Caco-2 (cell line): ENCODE measurements around the gene SBF2. TPM values are rescaled to one million over a fixed set of nuclear protein-coding genes. Genes with fewer than 3 reads are reported as not detected.

Experiments used
- BruUV-seq: library from RNA; stranded (reverse); fragments of 400-500 nt; replicated peaks from 2 replicates; lab custom pipeline; 2021; lab: Mats Ljungman, UMichigan
- CTCF ChIA-PET: fragments of 300-600 bp; sonication (Branson Sonifier 250); formaldehyde crosslinking; loops from one replicate; lab custom pipeline; 2022; ENCODE audit warnings: antibody characterized with exemption; lab: Charles Lee
- POLR2A ChIA-PET: fragments of 300-600 bp; sonication (Branson Sonifier 250); formaldehyde crosslinking; loops from one replicate; lab custom pipeline; 2022; ENCODE audit warnings: antibody characterized with exemption; lab: Charles Lee
- DNase-seq, 2 experiments: peaks; one replicate each; pipeline versions ENCODE4 v3.0.0 to v3.0.0-alpha.2; 2020 to 2022
- H3K27me3 ChIP-seq: replicated peaks from 2 replicates; pipeline ENCODE4 v1.6.0; 2011; ENCODE audit warnings: low read length; ENCODE audit not compliant: control insufficient read depth, insufficient read depth
- H3K36me3 ChIP-seq: 2 replicates; pipeline ENCODE4 v1.5.1; 2011; ENCODE audit warnings: low read length; ENCODE audit not compliant: control insufficient read depth, insufficient read depth
- H3K4me1 ChIP-seq: fragments of 250-450 bp; sonication (Bioruptor Pico); 2 replicates; pipeline ENCODE4 v1.5.1; 2020; ENCODE audit warnings: mild to moderate bottlenecking
- H3K4me3 ChIP-seq: 2 replicates; pipeline ENCODE4 v1.5.1; 2011; ENCODE audit warnings: low read depth, mild to moderate bottlenecking, control low read depth, low read length
- H3K9me3 ChIP-seq: fragments of 250-450 bp; sonication (Bioruptor Pico); 2 replicates; pipeline ENCODE4 v1.5.1; 2020; ENCODE audit warnings: mild to moderate bottlenecking, moderate library complexity
- H3K27ac Mint-ChIP-seq: one replicate; pipeline ENCODE4 v1.8.0; 2022; ENCODE audit warnings: mixed read lengths; ENCODE audit not compliant: unreplicated experiment
- H3K27me3 Mint-ChIP-seq: one replicate; pipeline ENCODE4 v1.8.0; 2022; ENCODE audit warnings: mixed read lengths; ENCODE audit not compliant: insufficient read depth, unreplicated experiment
- H3K36me3 Mint-ChIP-seq: one replicate; pipeline ENCODE4 v1.8.0; 2022; ENCODE audit warnings: mild to moderate bottlenecking, mixed read lengths; ENCODE audit not compliant: insufficient read depth, unreplicated experiment
- H3K4me1 Mint-ChIP-seq: one replicate; pipeline ENCODE4 v1.8.0; 2022; ENCODE audit warnings: low read depth, mixed read lengths; ENCODE audit not compliant: unreplicated experiment
- H3K4me3 Mint-ChIP-seq: one replicate; pipeline ENCODE4 v1.8.0; 2022; ENCODE audit warnings: mild to moderate bottlenecking, moderate library complexity, mixed read lengths; ENCODE audit not compliant: unreplicated experiment
- H3K9me3 Mint-ChIP-seq: one replicate; pipeline ENCODE4 v1.8.0; 2022; ENCODE audit warnings: mixed read lengths; ENCODE audit not compliant: unreplicated experiment
- CTCF ChIP-seq, 2 experiments: fragments of 200-600 bp in 1 of 2; IDR thresholded peaks; 1 replicate in 1 of 2; 2 replicates in 1 of 2; pipeline versions ENCODE4 v1.5.1 to v1.8.0; 2011 to 2022; ENCODE audit warnings: antibody characterized with exemption in 1 of 2, control low read depth in 1 of 2, inconsistent platforms in 1 of 2, low read depth in 1 of 2, low read length in 1 of 2, mild to moderate bottlenecking in 1 of 2, moderate library complexity in 1 of 2; ENCODE audit not compliant: insufficient read depth in 1 of 2, severe bottlenecking in 1 of 2, unreplicated experiment in 1 of 2
- intact Hi-C: fragments of 100-400 bp; cut with micrococcal nuclease; formaldehyde crosslinking; loops from one replicate; pipeline ENCODE4 v1.10.0; 2022; ENCODE audit not compliant: unreplicated experiment
- total RNA-seq: library from RNA; stranded (reverse); gene quantifications from 2 replicates; pipeline ENCODE4 v1.2.3, GENCODE V29; 2022

SBF2 gene
- total RNA-seq, 1 experiment from 2014 or later, result 72.2 TPM

- BruUV-seq, result no TSS peak
- Mint-ChIP-seq H3K9me3 (no peaks in the 10 kb centered on the region), H3K36me3 (peaks cover 67% of the 10 kb centered on the region), H3K4me1 (peaks cover 22% of the 10 kb centered on the region), H3K27ac (no peak overlapping the region), H3K4me3 (no peak overlapping the region), H3K27me3 (no peaks in the 10 kb centered on the region)
- ChIA-PET POLR2A (no interaction called here), CTCF (no interaction called here)
- H3K9me3 ChIP-seq, result 0 out of 2 replicates have a peak, but pooled peaks cover 3% of the 10 kb centered on the region
- peaks cover 2% of the 10 kb centered on the region for H3K36me3 ChIP-seq
- no peaks in the 10 kb centered on the region for H3K4me1 ChIP-seq
- intact Hi-C loops, result loop anchor here (10.0 kb wide), 2 partner anchors 73 to 433 kb away; no protein-coding TSS in a partner anchor
- no peak for DNase-seq
- no peak for TF ChIP-seq CTCF (IDR thresholded peaks at IDR 0.05; ENCODE audit: insufficient read depth in 1 of 2, low read depth in 1 of 2, low read length in 1 of 2, severe bottlenecking in 1 of 2, unreplicated experiment in 1 of 2)
- no peak overlapping the region for H3K4me3 ChIP-seq
- no peaks in the 10 kb centered on the region for H3K27me3 ChIP-seq
Observed at GRCh38 chr11:9752091-9752490, 541.9 kb downstream of the SBF2 start.

- TF ChIP-seq CTCF (IDR thresholded peaks at IDR 0.05; ENCODE audit: insufficient read depth in 1 of 2, low read depth in 1 of 2, low read length in 1 of 2, severe bottlenecking in 1 of 2, unreplicated experiment in 1 of 2), result no peak
- POLR2A ChIA-PET, result interaction anchor here (1.5 kb wide), 1 partner anchor 177 kb away, joined by 4 read pairs; the partner anchor contains the start of gene WEE1
- Mint-ChIP-seq H3K4me1 (peaks cover 9% of the 10 kb centered on the region), H3K4me3 (no peak overlapping the region), H3K27ac (no peak overlapping the region), H3K36me3 (peaks cover 55% of the 10 kb centered on the region), H3K27me3 (no peaks in the 10 kb centered on the region), H3K9me3 (no peaks in the 10 kb centered on the region)
- CTCF ChIA-PET, result no interaction called here
- DNase-seq, result peak in 1 of 2 experiments; percentile 25
- Histone ChIP-seq H3K36me3 (peaks cover 3% of the 10 kb centered on the region), H3K9me3 (0 out of 2 replicates have a peak, but pooled peaks cover 3% of the 10 kb centered on the region), H3K27me3 (no peaks in the 10 kb centered on the region), H3K4me3 (no peak overlapping the region), H3K4me1 (no peaks in the 10 kb centered on the region)
- no TSS peak for BruUV-seq
- intact Hi-C loops, result loop anchor here (10.0 kb wide), 2 partner anchors 74 to 434 kb away; no protein-coding TSS in a partner anchor
Observed at GRCh38 chr11:9750551-9750950, 543.5 kb downstream of the SBF2 start.

GRCh38 chr11:9748361-9748970 is 545.6 kb downstream of the SBF2 start:
- Histone ChIP-seq H3K27me3 (no peaks in the 10 kb centered on the region), H3K4me1 (no peaks in the 10 kb centered on the region), H3K36me3 (peaks cover 3% of the 10 kb centered on the region), H3K9me3 (0 out of 2 replicates have a peak, but pooled peaks cover 3% of the 10 kb centered on the region), H3K4me3 (no peak overlapping the region)
- Mint-ChIP-seq H3K27me3 (no peaks in the 10 kb centered on the region), H3K9me3 (no peaks in the 10 kb centered on the region), H3K4me3 (no peak overlapping the region), H3K4me1 (peaks cover 6% of the 10 kb centered on the region), H3K36me3 (peaks cover 53% of the 10 kb centered on the region), H3K27ac (no peak overlapping the region)
- peak; percentile 70 to 75 for DNase-seq
- CTCF ChIA-PET, result interaction anchor here (0.6 to 3.3 kb wide), 13 partner anchors 8 to 632 kb away, joined by 3 to 17 read pairs (median 3); partner anchors contain the start of gene ZNF143
- no TSS peak for BruUV-seq
- peak; percentile 49 to 74 for TF ChIP-seq CTCF (IDR thresholded peaks at IDR 0.05; ENCODE audit: insufficient read depth in 1 of 2, low read depth in 1 of 2, low read length in 1 of 2, severe bottlenecking in 1 of 2, unreplicated experiment in 1 of 2)
- POLR2A ChIA-PET, result no interaction called here
- intact Hi-C loops, result loop anchor here (1.0 kb wide), 2 partner anchors 84 to 134 kb away; partner anchors contain the start of gene SWAP70
